ENCODE measurements around the gene ZNF816.

DNA sequence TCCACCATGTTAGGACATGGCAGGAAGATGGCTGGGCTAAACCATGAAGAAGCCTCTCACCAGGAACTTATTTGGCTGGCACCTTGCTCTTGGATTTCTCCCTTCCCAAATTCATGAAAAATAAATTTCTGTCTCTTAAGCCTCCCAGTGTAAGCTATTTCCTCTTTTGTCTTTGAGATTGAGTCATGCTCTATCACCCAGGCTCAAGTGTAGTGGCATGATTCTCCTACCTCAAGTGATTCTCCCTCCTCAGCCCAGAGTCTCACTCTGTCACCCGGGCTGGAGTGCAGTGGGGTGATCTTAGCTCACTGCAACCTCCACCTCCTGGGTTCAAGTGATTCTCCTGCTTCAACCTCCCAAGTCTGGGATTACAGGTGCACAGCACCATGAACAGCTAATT lies 52.0 kb downstream of the ZNF816 start:
- TF ChIP-seq, protein P1, sequence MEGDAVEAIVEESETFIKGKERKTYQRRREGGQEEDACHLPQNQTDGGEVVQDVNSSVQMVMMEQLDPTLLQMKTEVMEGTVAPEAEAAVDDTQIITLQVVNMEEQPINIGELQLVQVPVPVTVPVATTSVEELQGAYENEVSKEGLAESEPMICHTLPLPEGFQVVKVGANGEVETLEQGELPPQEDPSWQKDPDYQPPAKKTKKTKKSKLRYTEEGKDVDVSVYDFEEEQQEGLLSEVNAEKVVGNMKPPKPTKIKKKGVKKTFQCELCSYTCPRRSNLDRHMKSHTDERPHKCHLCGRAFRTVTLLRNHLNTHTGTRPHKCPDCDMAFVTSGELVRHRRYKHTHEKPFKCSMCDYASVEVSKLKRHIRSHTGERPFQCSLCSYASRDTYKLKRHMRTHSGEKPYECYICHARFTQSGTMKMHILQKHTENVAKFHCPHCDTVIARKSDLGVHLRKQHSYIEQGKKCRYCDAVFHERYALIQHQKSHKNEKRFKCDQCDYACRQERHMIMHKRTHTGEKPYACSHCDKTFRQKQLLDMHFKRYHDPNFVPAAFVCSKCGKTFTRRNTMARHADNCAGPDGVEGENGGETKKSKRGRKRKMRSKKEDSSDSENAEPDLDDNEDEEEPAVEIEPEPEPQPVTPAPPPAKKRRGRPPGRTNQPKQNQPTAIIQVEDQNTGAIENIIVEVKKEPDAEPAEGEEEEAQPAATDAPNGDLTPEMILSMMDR (IDR thresholded peaks at IDR 0.05; ENCODE audit: control extremely low read depth in 1 of 3, insufficient read depth in 1 of 3, low read depth in 1 of 3, low read length in 3 of 3), result no peak
- TF ChIP-seq POLR2A (IDR thresholded peaks at IDR 0.05; ENCODE audit: control extremely low read depth in 1 of 2, low read depth in 2 of 2, low read length in 2 of 2), result no peak
- no peak for TF ChIP-seq EZH2 (IDR thresholded peaks at IDR 0.05; ENCODE audit: low read depth, low read length, severe bottlenecking)
- TF ChIP-seq GTF2F1 (IDR thresholded peaks at IDR 0.05; ENCODE audit: borderline replicate concordance, low read depth, low read length), result no peak
- TF ChIP-seq POLR2AphosphoS5 (IDR thresholded peaks at IDR 0.05; ENCODE audit: low read depth, low read length), result no peak
- TF ChIP-seq GABPA (IDR thresholded peaks at IDR 0.05; ENCODE audit: borderline replicate concordance, insufficient read depth, low read length), result no peak
- TF ChIP-seq JUN (IDR thresholded peaks at IDR 0.05; ENCODE audit: low read depth, low read length), result no peak
- TF ChIP-seq YY1 (IDR thresholded peaks at IDR 0.05; ENCODE audit: low read depth, low read length), result no peak
- TF ChIP-seq TAF1 (IDR thresholded peaks at IDR 0.05; ENCODE audit: low read depth, low read length), result no peak
- TF ChIP-seq ZNF274 (IDR thresholded peaks at IDR 0.05; ENCODE audit: borderline replicate concordance, extremely low read depth, low read length), result no peak
- no peak for TF ChIP-seq EP300 (IDR thresholded peaks at IDR 0.05; ENCODE audit: borderline replicate concordance in 1 of 2, low read depth in 2 of 2, low read length in 2 of 2)
- no peak for TF ChIP-seq CHD1 (IDR thresholded peaks at IDR 0.05; ENCODE audit: low read depth, low read length)
- TF ChIP-seq RAD21 (IDR thresholded peaks at IDR 0.05 in 1 of 2, conservative IDR thresholded peaks at IDR 0.05 in 1 of 2; ENCODE audit: low read depth in 2 of 2, low read length in 2 of 2), result no peak

Data from H1 (cell line).